Measurements from ENCODE around the gene TMEM258.

Gene TMEM258

DNA sequence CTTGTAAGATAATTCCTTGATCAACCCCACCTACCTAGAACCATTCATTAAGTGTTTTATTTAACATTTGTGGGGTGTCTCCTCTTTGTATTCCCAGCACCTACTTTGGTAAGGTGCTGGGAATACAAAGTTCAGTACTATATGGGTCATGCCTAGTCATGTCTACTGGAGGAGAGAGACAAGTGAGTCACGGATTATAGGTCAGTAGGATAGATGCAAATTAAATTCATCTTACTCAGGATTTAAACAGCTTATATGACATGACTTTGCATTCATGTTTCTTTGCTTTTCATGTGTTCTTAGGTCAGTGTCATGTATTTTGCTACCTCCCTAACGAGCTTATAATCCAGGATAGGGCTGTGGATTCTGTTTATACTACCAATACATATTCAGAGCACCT is 27.8 kb upstream of the TMEM258 start:
- DNase-seq, result no peak

DNA sequence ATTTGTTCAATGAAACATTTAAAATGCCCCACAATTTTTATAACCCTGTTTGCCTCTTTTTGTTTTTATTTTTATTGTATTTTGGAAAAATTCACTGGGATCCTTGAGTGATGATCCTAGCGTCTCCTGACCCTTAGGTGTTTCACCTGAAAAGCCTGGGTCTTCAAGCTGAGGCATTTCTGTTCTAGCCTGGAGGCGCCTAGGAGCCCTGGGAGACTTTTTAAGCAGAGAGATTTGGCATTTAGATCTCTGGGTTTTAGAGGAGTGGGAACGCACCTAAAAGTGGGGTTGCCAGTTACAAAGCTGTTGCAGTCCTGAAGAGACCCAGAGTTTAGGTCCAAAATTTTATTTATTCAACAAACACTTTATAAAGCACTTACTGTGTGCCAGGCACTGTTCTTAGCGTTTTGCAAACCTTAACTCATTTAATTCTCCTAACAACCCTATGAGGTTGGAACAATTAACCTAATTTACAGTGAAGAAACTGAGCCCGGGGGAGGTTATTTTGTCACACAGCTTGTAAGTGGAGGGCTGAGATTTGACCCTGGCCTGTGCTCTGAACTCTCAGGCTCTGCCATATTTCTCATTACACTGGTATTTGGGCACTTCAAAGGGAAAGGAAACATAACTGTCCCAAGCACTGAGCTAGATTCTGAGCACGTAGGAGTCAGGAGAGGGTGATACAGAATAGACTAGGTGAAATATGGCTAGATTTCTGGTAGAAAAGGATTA is 25.2 kb upstream of the TMEM258 start:
- DNase-seq, result peak in 1 of 3 experiments; percentile 70

DNA sequence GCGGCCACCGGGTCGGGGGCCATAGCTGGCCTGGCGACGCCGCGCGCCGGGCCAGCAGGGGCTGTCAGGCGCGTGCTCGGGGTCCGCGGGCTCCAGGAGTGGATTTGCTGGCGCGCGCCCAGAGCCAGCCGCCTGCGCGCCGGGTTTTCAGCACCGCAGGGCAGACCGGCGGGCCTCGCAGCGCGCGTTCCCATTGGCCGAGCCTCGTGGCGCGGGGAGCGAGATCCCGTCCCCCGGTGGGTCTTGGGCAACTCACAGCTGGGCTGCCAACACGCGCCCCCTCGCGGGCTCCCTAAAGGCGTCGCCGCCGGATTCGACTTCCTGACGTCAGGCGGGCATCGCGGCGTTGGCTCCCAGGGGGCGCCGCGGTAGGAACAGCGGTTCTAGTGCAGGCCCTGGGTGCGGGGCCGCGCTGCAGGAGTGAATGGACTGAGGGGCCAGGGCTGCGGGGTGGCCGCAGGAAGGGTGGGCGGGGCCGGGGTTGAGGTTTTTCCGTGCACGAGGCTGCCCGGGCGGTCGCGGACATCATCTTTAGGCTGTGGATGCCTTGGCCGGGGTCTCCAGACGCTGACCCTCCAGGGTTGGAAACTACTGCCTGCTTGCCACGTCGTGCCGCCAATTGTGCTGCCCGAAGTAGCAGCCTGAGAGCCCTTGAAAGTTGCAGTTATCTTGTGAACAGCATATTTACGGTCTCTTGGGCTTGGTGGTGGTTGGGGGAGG is 24.5 kb upstream of the TMEM258 start, which contains the start of gene FADS1:
Gene FADS1, minus strand, starts transcription at position 268 of the 720 bp plus-strand sequence. Its CDS starts 74 bp downstream, at position 194.
- DNase-seq, result peak; percentile 95 to 99 (median 99)

DNA sequence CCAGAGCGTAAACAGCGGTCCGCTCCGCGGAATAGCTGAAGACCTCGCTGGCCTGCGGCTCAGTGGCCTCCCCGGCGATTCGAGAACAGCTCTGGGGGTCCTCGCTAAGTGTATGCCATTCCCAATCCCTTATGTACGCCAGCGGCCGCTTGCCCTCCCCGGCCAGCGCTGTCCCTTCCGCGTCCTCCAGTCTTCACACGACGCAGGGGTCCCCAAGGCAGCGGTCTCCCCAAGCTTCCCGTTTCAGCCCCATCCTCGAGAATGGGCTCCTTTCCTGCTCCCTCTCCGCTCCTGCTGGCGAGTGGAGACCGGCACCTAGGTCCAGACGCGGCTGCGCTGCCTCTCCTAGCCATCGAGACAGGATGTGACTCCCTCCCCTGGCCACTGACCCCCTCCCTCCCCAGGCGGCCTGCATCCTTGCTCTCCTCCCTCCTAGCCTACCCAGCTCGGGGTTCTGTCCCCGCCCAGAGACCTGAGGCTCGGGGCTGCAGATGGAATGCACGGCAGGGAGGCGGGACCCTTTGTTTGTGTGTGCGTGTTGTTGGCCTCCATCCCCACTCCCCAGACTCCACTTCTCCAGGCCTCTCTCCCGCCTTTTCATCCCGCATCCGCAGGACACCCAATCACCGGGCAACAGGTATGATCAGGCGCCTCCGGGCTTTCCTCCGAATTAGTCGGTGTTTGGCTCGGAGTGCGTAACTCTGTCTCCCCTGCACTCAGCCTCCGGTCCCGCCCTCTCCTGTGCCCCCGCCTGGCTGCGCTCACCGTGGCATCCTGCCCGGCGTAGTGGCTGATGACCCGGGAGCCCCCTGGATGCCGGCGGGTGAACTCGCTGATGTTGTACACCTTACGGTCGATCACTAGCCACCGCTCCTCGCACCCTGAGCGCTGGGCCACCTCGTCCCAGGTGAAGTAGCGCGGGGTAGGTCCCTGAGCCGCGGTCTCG is 23.7 kb upstream of the TMEM258 start:
- peak; percentile 44 to 95 (median 93) for DNase-seq

DNA sequence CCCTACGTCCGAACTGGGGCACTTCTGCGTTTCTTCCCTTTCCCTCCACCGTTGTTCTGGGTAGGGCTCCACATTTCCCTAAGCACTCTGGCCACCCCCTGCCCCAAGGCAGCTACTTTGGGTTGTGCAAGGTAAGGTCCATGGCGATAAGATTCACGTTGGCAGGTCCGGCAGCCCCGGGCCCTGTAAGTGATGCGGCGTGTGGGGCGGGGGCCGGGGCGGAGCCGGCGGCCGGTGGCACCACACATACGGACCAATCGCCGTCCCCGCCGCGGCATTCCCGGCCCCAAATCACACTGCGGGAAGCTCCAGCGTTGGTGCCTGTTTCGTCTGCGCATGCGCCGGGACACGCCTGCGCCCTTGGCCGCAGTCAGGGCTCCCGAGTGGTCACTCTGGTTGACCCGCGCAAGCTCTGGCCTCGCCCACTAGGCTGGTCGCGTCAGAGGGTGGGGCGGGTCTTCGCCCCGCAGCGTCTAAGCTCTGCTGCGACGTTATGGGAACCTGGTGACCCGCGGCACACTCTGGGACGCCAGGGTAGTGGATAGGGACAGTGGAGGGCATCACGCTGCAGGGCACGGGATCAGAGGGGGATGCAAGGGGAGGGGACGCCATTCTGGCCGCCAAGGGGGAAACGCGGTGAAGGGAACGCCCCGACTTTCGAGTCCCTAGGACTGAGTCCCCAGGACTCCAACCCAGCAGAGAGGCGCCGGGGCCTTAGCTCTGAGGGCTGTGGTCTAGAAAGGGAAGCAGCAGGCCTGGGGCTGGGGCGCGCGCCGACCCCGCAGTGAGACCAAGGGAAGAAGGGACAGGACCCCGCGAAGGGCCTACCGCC is 22.8 kb upstream of the TMEM258 start:
- DNase-seq, result peak; percentile 81 to 98 (median 96)

DNA sequence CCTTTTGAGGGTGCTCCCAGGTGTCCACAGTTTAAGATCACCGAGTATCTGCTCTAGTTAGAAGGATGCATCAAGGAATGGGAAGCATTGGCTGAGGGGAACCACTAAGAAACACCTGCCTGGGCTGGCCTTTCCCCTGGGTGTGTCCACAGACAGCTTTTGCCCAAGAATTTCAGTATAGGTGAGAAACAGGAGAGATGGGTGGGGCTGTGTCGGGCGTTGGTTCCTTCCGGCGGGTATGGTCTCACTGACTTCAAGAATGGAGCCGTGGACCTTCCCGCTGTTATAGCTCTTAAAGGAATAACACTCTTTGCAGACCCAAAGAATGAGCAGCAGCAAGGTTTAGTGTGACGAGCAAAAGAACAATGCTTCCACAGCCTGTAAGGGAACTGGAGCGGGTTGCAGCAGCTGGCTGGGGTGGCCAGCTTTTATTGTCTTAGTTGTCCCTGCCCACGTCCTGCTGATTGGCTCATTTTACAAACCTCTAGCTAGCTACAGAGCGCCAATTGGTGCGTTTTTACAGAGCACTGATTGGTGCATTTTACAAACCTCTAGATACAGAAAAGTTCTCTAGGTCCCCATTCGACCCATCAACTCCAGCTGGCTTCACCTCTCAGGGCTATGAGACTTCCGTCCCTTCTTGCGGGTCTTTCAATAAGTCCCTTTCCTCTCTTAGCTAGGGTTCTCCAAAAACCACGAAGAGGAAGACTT is 22.0 kb upstream of the TMEM258 start:
- peak in 2 of 3 experiments; percentile 82 to 90 for DNase-seq

DNA sequence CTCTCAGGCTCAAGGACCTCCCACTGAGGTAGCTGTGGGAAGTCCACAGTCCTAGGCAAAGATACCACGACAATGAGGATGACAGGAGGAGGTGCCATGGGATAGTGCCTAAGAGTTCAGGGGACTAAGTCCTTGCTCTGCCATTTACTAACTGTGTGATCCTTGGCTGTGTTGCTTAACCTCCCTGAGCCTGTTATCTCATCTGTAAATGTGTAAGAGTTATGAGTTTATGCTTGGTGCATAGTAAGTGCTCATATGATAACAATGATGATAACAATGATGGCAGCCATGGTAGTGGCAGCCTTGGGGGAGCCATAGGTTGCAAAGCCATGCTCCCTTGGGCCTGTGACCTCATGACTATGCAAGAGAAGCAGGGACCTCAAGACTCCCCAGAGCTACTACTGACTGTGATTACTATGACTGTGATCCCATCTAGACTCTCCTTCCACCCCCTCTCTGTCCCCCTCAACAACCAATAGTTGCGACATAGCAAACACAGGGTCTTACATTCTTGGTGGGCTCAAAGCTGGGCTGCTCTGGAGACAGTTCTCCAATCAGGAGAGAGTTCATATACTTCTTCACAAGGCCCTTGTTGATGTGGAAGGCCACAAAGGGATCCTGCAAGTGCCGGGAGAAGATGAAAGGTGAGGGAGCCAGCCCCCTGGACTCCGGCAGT is 20.5 kb upstream of the TMEM258 start:
- DNase-seq, result no peak

DNA sequence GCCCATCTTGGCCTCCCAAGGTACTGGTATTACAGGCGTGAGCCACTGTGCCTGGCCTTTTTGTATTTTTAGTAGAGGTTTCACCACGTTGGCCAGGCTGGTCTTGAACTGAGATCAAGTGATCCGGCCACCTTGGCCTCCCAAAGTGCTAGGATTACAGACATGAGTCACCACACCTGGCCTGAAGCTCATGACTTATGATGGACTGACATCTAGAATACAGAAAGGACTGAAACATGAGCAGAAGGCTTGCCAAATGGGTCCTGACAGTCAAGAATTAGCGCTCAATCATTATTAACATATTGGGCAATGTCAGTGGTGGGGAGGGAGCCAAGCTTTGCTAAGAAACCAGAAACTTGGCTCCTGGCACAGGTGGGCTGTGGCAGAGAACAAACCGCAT is 19.4 kb upstream of the TMEM258 start:
- no peak for DNase-seq

DNA sequence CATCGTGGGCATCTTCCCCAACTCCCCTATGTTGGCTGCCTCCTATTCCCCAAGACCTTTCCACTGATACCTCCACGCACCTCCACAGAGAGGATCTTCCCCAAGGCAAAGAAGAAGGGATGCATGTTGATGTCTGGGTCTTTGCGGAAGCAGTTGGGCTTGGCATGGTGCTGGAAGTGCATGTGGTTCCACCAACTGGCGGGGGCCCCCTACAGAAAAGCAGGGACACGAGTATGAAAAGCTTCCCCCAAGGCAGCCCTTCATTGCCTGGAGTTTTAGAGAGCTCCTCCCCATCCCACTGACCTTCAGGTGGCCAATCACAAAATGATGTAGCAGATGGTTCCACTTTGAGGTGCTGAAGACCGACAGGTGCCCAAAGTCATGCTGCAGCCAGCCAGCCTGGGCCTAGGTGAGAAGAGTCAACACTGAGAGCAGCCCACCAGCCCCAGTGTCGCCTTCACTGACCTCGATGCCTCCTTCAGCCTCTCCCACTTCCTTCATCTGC is 18.3 kb upstream of the TMEM258 start:
- DNase-seq, result no peak

DNA sequence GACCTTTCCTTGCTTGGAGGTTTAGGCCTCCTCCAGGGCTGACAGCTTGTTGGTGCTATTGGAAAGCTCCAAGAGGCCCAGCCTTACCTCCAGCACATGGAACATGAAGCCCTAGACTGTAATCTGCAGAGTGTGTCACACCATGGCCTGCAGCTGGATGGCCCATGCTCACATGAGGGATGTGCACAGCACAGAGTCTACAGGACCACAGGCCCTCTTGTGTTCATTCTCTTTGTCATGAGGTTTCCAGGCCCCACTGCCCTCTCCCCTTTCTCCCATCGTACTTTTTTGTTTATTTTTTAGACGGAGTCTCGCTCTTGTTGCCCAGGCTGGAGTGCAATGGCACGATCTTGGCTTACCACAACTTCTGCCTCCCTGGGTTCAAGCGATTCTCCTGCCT is 14.4 kb upstream of the TMEM258 start:
- no peak for DNase-seq

DNA sequence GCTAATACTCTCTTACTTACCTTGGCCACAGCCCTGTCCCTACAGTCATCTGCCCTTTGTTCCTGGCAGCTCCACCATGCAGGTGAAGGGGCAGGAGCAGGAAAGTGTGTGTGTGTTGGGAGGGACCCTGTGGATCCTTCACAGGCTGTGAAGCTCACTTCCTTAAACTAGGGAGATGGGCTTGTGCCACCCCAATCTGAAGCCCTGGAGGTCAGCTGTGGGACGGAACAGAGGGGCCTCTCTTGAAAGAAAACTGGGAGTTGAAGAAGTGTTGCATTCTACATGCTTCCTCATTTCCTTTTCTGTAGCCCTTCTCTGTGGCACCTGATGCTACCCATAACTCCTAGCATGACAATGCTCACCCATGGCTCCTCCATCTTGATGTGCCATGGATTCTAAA is 12.7 kb upstream of the TMEM258 start:
- DNase-seq, result no peak

DNA sequence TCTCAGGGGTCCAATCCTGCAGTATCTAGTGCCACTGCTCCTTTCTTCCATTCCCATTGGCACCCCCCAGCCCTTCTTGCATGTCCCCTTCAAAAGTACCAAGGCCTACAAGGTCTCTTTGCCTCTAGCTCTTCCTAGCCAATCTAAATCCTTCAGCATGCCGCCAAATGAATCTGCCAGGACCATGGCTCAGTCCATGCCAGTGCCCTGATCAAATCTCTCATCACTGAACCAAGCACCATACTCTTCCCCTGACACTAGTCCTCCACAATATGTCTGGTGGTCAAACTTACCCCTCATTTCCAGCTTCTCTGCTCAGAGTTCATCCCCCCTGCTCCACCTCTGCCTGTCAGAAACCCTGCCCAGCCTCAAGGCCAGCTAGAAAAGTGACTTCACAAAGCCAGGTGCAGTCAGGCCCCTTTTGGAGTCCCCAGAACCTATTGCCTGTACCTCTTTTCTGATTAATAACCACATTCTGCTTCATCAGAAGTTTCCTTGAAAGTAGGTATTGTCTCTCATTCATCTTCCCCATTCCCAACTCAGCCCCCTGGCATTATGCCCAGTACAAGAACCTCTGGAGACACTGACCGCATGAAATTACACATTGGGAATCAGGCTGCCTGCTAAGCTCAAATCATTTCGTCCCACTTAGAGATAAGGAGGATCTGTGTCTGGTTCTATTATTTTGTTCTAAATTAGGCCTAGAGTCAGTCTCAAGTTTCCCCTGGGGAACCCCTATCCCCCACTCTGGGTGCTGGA is 11.7 kb upstream of the TMEM258 start:
- DNase-seq, result no peak

DNA sequence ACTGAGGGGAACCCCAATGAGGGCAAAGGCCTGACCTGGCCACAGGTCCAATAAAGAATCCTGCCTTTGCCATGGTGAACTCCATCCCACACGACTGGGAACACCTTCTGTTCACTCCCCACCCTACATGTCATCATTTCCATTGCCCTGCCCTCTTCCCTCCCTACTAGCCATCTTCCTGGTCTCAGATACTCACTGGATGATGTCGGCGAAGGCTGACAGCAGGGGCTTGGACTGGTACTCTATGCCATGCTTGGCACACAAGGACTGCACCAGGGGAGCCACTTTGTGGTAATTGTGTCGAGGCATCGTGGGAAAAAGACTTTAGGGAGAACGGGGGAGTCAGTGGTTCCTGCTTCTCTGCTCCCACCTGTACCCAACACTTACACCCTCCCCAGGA is 10.2 kb upstream of the TMEM258 start:
- DNase-seq, result no peak

DNA sequence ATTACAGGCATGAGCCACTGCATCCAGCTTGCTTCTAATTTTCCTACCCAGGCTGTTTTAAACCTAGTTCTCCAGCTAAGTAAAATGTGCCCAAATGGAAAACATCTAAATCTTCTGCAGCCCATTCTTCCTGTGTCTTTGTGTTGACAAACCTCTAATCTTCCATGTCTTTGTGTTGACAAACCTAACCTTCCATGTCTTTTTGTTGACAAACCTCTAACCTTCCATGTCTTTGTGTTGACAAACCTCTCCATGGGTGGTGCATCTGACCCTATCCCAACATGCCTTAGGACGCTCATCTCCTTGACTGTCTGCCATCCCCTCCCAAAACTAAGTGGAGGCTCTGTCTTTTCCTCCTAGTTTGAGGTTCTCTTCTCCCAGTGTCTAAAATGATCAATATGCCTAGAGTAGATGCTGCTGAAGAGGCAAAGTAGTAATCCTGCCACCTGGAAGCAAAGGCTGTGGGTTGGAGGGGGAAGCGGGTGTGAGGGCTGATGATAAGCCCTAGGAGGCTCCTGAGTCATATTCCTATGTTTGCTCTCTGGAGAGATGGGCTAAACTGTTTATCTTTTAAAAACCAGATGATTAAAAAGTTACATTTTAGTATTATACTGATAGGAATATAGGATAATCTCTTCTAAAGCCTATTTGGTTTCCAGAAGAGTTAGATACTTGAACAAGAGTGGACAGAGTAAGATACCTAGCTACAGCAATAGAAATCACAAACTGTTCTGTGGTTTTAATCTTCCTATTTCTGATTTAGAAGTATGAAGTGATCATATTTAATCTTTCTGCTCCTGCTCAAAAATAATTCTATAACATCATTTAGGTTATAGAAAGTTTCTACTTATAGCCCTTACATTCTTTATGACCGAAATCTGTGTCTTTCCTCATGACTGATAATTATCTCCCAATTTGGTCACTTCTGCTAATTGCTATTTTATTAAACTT is 8.2 kb upstream of the TMEM258 start:
- peak in 1 of 3 experiments; percentile 47 for DNase-seq

DNA sequence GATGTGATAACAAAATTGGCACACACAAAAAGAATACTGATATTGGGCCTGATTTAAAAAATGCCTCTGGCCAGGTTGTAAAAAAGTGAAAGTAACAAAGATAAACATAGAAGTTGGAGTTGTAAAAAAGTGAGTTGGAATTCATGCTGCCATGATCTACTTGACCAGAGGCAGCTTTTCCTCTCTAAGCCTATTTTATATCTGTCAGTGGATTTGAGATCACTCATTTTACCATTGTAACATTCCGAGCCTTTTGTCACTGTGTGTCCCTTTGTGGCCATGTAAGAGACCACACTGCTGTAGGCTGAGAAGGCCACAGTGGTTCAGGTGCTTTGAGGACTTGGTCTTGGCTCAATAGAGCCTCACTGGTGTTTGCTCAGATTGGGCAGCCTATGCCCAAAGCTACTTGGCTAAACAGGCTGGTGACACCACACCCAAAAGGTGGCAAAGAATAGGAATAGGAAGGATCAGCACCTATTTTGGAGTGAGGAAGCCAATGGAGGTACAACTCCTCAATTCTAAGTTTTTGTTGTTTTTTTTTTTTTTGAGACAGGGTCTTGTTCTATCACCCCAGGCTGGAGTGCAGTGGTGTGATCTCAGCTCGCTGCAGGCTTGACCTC is 7.4 kb upstream of the TMEM258 start:
- DNase-seq, result peak in 1 of 3 experiments; percentile 47

DNA sequence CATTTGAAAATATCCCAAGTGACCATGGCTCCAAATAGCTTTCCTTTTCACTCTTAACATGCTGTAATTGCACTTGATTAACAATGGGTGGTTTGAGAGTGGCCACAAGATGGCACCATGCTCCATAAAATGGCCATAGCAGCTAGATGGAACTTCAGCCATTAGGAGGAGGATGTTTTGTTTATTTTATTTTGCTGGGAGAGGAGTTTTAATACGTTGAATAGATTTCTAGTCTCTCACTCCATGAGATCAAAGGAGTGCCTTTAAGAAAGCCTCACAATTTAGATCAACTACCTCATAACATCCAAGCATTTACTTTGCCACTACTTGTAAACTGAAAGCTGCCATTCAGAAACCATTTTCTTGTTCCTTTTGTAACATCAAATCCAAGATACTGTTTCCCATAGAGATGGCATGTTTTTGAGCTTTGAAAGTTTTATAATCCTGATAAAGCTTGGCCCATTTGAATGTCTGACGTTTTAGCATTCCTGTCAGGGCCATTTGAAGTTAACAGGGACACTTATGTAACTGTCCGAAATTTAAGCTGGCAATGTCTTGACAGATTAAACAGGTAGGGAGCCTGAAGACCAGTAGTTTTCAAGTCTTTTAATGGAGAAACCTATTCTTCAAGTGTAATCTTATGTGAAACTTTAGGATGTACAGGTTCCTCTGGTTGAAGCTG is 5.0 kb upstream of the TMEM258 start:
- DNase-seq, result peak; percentile 56 to 90 (median 61)

DNA sequence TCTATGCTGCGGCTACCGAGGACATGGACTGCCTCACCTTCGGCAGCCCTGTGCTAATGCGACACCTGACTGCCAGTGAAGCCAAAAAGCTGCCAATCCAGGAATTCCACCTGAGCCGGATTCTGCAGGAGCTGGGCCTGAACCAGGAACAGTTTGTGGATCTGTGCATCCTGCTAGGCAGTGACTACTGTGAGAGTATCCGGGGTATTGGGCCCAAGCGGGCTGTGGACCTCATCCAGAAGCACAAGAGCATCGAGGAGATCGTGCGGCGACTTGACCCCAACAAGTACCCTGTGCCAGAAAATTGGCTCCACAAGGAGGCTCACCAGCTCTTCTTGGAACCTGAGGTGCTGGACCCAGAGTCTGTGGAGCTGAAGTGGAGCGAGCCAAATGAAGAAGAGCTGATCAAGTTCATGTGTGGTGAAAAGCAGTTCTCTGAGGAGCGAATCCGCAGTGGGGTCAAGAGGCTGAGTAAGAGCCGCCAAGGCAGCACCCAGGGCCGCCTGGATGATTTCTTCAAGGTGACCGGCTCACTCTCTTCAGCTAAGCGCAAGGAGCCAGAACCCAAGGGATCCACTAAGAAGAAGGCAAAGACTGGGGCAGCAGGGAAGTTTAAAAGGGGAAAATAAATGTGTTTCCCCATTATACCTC is 3.6 kb upstream of the TMEM258 start:
- DNase-seq, result no peak

Measured in NCI-H1417 (cell line).